Measurements from ENCODE around the gene VWC2L.

DNA sequence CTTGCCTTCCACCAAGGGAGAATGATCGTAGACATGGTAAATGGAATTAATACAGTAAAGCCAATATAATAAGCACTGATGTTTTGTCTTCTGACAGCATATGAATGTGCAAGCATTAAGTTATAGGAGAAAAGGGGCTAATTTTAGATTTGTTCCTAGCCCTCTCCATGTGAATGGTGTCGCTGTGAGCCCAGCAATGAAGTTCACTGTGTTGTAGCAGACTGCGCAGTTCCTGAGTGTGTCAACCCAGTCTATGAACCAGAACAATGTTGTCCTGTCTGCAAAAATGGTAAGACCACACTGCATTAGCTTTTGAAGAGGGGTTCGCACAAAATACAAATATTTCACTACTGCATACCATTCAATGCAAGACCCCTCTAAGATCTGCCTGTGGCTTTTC lies 25.6 kb downstream of the VWC2L start:
- TF ChIP-seq POLR2AphosphoS5 (IDR thresholded peaks at IDR 0.05; ENCODE audit: low read depth, low read length), result no peak
- TF ChIP-seq SIN3A (IDR thresholded peaks at IDR 0.05; ENCODE audit: borderline replicate concordance, insufficient read depth, low read length), result no peak
- no peak for TF ChIP-seq TAF1 (IDR thresholded peaks at IDR 0.05; ENCODE audit: borderline replicate concordance, insufficient read depth, low read length)
- TF ChIP-seq, protein P1, sequence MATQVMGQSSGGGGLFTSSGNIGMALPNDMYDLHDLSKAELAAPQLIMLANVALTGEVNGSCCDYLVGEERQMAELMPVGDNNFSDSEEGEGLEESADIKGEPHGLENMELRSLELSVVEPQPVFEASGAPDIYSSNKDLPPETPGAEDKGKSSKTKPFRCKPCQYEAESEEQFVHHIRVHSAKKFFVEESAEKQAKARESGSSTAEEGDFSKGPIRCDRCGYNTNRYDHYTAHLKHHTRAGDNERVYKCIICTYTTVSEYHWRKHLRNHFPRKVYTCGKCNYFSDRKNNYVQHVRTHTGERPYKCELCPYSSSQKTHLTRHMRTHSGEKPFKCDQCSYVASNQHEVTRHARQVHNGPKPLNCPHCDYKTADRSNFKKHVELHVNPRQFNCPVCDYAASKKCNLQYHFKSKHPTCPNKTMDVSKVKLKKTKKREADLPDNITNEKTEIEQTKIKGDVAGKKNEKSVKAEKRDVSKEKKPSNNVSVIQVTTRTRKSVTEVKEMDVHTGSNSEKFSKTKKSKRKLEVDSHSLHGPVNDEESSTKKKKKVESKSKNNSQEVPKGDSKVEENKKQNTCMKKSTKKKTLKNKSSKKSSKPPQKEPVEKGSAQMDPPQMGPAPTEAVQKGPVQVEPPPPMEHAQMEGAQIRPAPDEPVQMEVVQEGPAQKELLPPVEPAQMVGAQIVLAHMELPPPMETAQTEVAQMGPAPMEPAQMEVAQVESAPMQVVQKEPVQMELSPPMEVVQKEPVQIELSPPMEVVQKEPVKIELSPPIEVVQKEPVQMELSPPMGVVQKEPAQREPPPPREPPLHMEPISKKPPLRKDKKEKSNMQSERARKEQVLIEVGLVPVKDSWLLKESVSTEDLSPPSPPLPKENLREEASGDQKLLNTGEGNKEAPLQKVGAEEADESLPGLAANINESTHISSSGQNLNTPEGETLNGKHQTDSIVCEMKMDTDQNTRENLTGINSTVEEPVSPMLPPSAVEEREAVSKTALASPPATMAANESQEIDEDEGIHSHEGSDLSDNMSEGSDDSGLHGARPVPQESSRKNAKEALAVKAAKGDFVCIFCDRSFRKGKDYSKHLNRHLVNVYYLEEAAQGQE (IDR thresholded peaks at IDR 0.05; ENCODE audit: insufficient read depth in 1 of 2, low read depth in 2 of 2, low read length in 2 of 2), result no peak
- TF ChIP-seq FOXP2 (optimal IDR thresholded peaks at IDR 0.05; ENCODE audit: borderline replicate concordance, extremely low read depth, extremely low read length, insufficient read depth), result no peak
